ENCODE measurements around the gene NTM.

The NTM gene

DNA sequence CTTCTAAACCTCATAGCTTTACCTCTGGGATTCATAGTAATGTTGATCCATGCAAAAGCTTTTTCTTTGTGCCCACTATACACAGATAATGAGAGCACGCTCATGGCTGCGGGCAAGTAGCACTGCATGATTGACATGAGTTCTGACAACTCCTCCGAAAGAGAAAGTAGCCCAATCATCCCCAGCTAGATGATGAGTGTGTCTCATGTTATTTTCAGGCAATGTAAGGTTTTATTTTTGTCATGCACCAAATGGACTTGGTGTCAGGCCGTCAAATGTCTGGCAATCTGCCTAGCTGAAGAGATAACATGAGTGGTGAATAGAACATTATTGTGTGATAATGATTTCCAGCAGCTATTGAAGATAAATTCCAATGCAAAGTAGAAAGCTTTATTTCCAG, 662.6 kb downstream of the NTM start:
- no peak overlapping the region for H3K4me3 ChIP-seq (ENCODE audit: low read depth, low read length)
- no peak for DNase-seq (ENCODE audit: low read depth)
- TF ChIP-seq, protein P1, sequence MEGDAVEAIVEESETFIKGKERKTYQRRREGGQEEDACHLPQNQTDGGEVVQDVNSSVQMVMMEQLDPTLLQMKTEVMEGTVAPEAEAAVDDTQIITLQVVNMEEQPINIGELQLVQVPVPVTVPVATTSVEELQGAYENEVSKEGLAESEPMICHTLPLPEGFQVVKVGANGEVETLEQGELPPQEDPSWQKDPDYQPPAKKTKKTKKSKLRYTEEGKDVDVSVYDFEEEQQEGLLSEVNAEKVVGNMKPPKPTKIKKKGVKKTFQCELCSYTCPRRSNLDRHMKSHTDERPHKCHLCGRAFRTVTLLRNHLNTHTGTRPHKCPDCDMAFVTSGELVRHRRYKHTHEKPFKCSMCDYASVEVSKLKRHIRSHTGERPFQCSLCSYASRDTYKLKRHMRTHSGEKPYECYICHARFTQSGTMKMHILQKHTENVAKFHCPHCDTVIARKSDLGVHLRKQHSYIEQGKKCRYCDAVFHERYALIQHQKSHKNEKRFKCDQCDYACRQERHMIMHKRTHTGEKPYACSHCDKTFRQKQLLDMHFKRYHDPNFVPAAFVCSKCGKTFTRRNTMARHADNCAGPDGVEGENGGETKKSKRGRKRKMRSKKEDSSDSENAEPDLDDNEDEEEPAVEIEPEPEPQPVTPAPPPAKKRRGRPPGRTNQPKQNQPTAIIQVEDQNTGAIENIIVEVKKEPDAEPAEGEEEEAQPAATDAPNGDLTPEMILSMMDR (IDR thresholded peaks at IDR 0.05; ENCODE audit: control insufficient read depth, extremely low read depth, insufficient read depth) = no peak

DNA sequence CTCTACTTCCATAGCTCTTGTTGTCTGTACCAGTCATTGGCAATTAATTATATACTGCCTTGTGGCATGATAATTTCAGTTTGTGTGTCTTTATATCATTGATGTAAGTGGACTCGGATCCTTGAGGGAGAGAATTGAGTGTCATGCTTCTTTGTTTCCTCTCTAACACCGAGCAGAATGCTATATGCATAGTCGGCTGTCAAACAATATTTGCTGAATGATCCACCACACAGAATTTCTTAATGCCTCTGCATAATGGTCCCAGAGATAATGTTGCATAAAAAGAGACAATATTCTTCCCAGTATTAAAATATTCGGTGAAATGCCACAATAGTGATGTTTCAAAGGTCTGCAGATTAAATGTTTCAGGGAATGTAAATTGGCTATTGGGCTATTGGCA, 664.8 kb downstream of the NTM start:
- DNase-seq (ENCODE audit: low read depth) = no peak
- TF ChIP-seq, protein P1 (IDR thresholded peaks at IDR 0.05; ENCODE audit: control insufficient read depth, extremely low read depth, insufficient read depth) = no peak
- no peak overlapping the region for H3K4me3 ChIP-seq (ENCODE audit: low read depth, low read length)

DNA sequence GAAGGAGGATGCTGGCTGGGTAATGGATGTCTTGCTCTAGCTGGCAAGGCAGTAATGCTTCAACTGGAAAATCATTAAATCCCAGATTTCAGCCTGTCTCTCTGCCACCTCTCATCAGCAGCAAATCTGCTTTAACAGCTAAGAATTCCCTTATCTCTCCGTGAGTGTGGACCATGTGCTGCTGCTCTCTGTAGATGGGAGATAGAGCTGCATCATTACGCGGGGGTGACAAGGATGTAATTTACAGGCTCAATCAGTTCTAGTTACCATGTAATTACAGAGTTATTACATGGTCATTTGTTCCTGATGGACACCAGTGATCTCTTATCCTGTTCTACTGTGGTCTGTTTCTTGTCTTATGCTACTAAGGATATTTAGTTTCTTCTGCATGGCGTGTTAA, 665.4 kb downstream of the NTM start:
- DNase-seq (ENCODE audit: low read depth) = no peak
- TF ChIP-seq, protein P1 (IDR thresholded peaks at IDR 0.05; ENCODE audit: control insufficient read depth, extremely low read depth, insufficient read depth) = no peak
- H3K4me3 ChIP-seq (ENCODE audit: low read depth, low read length) = no peak overlapping the region

DNA sequence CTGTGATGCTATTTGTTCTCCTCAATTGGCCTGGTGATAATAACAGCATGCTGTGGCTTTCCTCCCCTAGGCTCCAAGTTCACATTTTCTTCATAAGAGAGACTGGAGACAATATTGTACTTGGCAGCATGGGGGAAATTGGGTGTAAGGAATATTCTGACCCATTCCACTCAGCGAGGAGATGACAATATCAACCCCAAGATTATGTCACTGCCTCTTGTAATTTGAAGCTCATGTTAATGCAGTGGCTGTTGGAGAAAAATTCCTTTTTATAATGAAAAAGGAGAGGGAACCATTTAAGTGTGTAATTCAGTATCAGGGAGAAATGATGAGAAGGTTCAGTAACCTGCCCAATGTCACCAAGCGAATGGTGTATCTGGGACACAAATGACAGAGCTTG, 665.8 kb downstream of the NTM start:
- H3K4me3 ChIP-seq (ENCODE audit: low read depth, low read length) = no peak overlapping the region
- TF ChIP-seq, protein P1 (IDR thresholded peaks at IDR 0.05; ENCODE audit: control insufficient read depth, extremely low read depth, insufficient read depth) = no peak
- no peak for DNase-seq (ENCODE audit: low read depth)

DNA sequence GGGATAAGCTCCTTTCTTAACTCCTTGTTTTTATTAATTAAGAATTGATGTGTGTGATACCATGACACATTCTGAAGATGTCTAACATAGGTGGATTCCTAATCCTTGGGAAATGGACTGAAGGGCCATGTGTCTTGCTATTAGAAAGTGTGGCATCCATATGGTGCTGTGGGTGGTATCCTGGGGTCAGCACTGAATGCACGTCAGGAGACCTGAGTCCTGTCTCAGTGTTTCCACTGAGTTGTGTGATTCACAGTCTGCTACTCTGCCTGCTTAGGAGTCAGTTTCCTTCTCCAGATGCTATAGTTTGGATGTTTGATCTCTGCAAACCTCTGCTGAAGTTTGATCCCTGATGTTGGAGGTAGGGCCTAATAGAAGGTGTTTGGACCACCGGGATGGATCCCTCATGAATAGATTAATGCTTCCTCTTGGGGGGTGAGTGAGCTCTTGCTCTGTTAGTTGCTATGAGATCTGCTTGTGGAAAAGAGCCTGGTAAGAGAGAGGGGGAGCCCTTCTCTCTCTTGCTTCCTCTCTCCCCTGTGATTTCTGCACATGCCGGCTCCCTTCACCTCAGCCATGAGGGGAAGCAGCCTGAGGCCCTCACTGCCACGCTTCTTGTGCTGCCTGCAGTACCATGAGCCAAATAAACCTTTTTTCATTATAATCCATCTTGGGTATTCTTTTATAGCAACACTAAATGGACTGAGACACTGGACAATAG, 666.5 kb downstream of the NTM start:
- no peak overlapping the region for H3K4me3 ChIP-seq (ENCODE audit: low read depth, low read length)
- TF ChIP-seq, protein P1 (IDR thresholded peaks at IDR 0.05; ENCODE audit: control insufficient read depth, extremely low read depth, insufficient read depth) = no peak
- no peak for DNase-seq (ENCODE audit: low read depth)

DNA sequence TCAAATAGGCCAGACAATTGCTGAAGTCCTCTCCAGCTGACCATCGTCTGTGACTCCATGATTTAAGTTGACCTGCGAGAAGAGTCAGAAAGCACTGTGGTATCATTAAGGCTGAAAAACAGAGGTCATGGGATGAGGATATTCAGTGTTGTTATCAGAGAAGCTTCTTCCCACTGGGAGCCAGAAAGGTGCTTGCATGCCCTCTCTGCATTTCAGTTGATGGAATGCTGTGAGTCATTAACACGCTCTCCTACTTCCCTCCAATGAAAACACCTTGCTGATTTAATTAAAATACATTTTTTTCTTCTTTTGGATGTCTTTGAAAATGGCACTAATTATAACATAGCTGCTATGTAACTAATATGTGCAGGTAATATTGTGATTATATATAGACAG, 667.0 kb downstream of the NTM start:
- no peak overlapping the region for H3K4me3 ChIP-seq (ENCODE audit: low read depth, low read length)
- TF ChIP-seq, protein P1 (IDR thresholded peaks at IDR 0.05; ENCODE audit: control insufficient read depth, extremely low read depth, insufficient read depth) = no peak
- no peak for DNase-seq (ENCODE audit: low read depth)

DNA sequence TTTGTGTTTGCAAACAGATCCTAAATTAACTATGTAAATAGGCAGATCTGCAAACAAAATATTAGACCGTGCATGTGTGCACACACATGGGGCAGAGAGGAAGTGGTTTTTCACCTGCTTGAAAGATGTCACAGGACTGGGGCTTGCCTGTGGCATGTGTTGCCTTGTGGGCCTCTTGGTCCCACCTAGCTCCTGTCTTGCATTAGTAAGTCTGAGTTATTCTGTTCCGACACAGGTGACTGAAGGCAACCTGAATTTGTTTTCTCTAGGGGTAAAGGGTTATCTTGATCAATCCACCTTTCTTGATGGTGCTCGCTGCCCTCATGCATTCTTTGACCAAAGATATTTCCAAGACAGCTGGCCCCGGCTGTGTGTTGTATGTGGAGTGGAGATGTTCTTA, 667.5 kb downstream of the NTM start:
- TF ChIP-seq, protein P1 (IDR thresholded peaks at IDR 0.05; ENCODE audit: control insufficient read depth, extremely low read depth, insufficient read depth) = no peak
- DNase-seq (ENCODE audit: low read depth) = no peak
- no peak overlapping the region for H3K4me3 ChIP-seq (ENCODE audit: low read depth, low read length)
